HEK293 (cell line): Measurements from ENCODE around the gene FAM221B.

Source experiments
- CTCF ChIA-PET: fragments of 350-600 bp; formaldehyde crosslinking; extraction: SDS; loops from one replicate; lab custom pipeline; 2021; ENCODE audit warnings: antibody characterized with exemption; lab: Yijun Ruan, JAX
- POLR2A ChIA-PET: fragments of 300-600 bp; formaldehyde crosslinking; extraction: SDS; loops from one replicate; lab custom pipeline; 2020; ENCODE audit warnings: antibody characterized with exemption, inconsistent platforms; lab: Yijun Ruan, JAX
- H3K27ac ChIP-seq: fragments of 200-500 bp; sonication (Bioruptor generic); 2 replicates; pipeline ENCODE4 v1.5.1; 2014; ENCODE audit warnings: low read depth, low read length, control low read depth, inconsistent platforms; ENCODE audit errors: extremely low read depth
- H3K36me3 ChIP-seq, 2 experiments: fragments of 200-500 bp in 1 of 2; sonication (Bioruptor generic) in 1 of 2; 1 replicate in 1 of 2; 2 replicates in 1 of 2; pipeline ENCODE4 v1.5.1; 2014 to 2017; ENCODE audit warnings: inconsistent platforms in 2 of 2, low read length in 2 of 2; ENCODE audit not compliant: control insufficient read depth in 2 of 2, insufficient read depth in 1 of 2
- H3K4me1 ChIP-seq: fragments of 200-500 bp; sonication (Bioruptor generic); 2 replicates; pipeline ENCODE4 v1.5.1; 2014; ENCODE audit warnings: mild to moderate bottlenecking, low read length, inconsistent platforms; ENCODE audit not compliant: control insufficient read depth, insufficient read depth
- H3K4me3 ChIP-seq: 2 replicates; pipeline ENCODE4 v1.5.1; 2011; ENCODE audit warnings: low read depth, mild to moderate bottlenecking, control low read depth, low read length, moderate library complexity
- H3K9me3 ChIP-seq: fragments of 200-500 bp; sonication (Bioruptor generic); 2 replicates; pipeline ENCODE4 v1.5.1; 2014; ENCODE audit warnings: low read depth, low read length, inconsistent platforms; ENCODE audit not compliant: control insufficient read depth, insufficient read depth
- GLIS1 ChIP-seq: fragments of 450-650 bp; formaldehyde crosslinking; IDR thresholded peaks from 2 replicates; pipeline ENCODE4 v1.5.1; 2016; ENCODE audit warnings: missing biosample characterization, missing genetic modification characterization
- IKZF3 ChIP-seq: fragments of 450-650 bp; IDR thresholded peaks from 2 replicates; pipeline ENCODE4 v1.5.0; 2018; ENCODE audit warnings: missing biosample characterization, mild to moderate bottlenecking, missing genetic modification characterization, moderate library complexity
- KLF17 ChIP-seq: fragments of 450-650 bp; formaldehyde crosslinking; IDR thresholded peaks from 2 replicates; pipeline ENCODE4 v1.5.1; 2016; ENCODE audit warnings: missing biosample characterization, missing genetic modification characterization
- PATZ1 ChIP-seq: fragments of 450-650 bp; formaldehyde crosslinking; IDR thresholded peaks from 2 replicates; pipeline ENCODE4 v1.5.1; 2016; ENCODE audit warnings: missing biosample characterization, missing genetic modification characterization
- PRDM10 ChIP-seq: fragments of 450-650 bp; formaldehyde crosslinking; IDR thresholded peaks from 2 replicates; pipeline ENCODE4 v1.5.1; 2016; ENCODE audit warnings: missing biosample characterization, missing genetic modification characterization
- REPIN1 ChIP-seq: fragments of 450-650 bp; formaldehyde crosslinking; IDR thresholded peaks from 2 replicates; pipeline ENCODE4 v1.5.1; 2017; ENCODE audit warnings: missing biosample characterization, missing genetic modification characterization, low read depth
- SP2 ChIP-seq: fragments of 450-650 bp; formaldehyde crosslinking; IDR thresholded peaks from 2 replicates; pipeline ENCODE4 v1.5.1; 2016; ENCODE audit warnings: missing biosample characterization, missing genetic modification characterization
- SP3 ChIP-seq: fragments of 450-650 bp; formaldehyde crosslinking; IDR thresholded peaks from 2 replicates; pipeline ENCODE4 v1.5.1; 2016; ENCODE audit warnings: missing biosample characterization, missing genetic modification characterization
- ZBTB1 ChIP-seq: fragments of 450-650 bp; formaldehyde crosslinking; IDR thresholded peaks from 2 replicates; pipeline ENCODE4 v1.5.1; 2016; ENCODE audit warnings: missing biosample characterization, missing genetic modification characterization
- ZBTB10 ChIP-seq: fragments of 450-650 bp; formaldehyde crosslinking; IDR thresholded peaks from 2 replicates; pipeline ENCODE4 v1.5.1; 2016; ENCODE audit warnings: missing biosample characterization, missing genetic modification characterization
- ZBTB7A ChIP-seq: fragments of 450-650 bp; formaldehyde crosslinking; IDR thresholded peaks from 2 replicates; pipeline ENCODE4 v1.5.1; 2016; ENCODE audit warnings: low read depth, missing biosample characterization, missing genetic modification characterization
- ZFP3 ChIP-seq: fragments of 450-650 bp; formaldehyde crosslinking; IDR thresholded peaks from 2 replicates; pipeline ENCODE4 v1.5.1; 2016; ENCODE audit warnings: low read depth, missing biosample characterization, missing genetic modification characterization
- ZFP69B ChIP-seq: fragments of 450-650 bp; formaldehyde crosslinking; IDR thresholded peaks from 2 replicates; pipeline ENCODE4 v1.5.1; 2016; ENCODE audit warnings: missing biosample characterization, missing genetic modification characterization
- ZNF26 ChIP-seq: fragments of 450-650 bp; formaldehyde crosslinking; IDR thresholded peaks from 2 replicates; pipeline ENCODE4 v1.5.1; 2016; ENCODE audit warnings: missing biosample characterization, missing genetic modification characterization
- ZNF292 ChIP-seq: fragments of 450-650 bp; formaldehyde crosslinking; IDR thresholded peaks from 2 replicates; pipeline ENCODE4 v1.5.1; 2016; ENCODE audit warnings: low read depth, missing biosample characterization, missing genetic modification characterization, borderline replicate concordance
- ZNF341 ChIP-seq: fragments of 450-650 bp; formaldehyde crosslinking; IDR thresholded peaks from 2 replicates; pipeline ENCODE4; 2016; ENCODE audit warnings: low read depth, missing biosample characterization, missing genetic modification characterization
- ZNF366 ChIP-seq: fragments of 450-650 bp; formaldehyde crosslinking; conservative IDR thresholded peaks from 2 replicates; pipeline ENCODE4 v1.5.1; 2016; ENCODE audit warnings: missing biosample characterization, missing genetic modification characterization
- ZNF404 ChIP-seq: fragments of 450-650 bp; formaldehyde crosslinking; IDR thresholded peaks from 2 replicates; pipeline ENCODE4 v1.5.1; 2017; ENCODE audit warnings: missing biosample characterization, missing genetic modification characterization
- ZNF449 ChIP-seq: fragments of 450-650 bp; formaldehyde crosslinking; IDR thresholded peaks from 2 replicates; pipeline ENCODE4 v1.5.1; 2017; ENCODE audit warnings: missing biosample characterization, mild to moderate bottlenecking, missing genetic modification characterization, moderate library complexity
- ZNF558 ChIP-seq: fragments of 450-650 bp; formaldehyde crosslinking; IDR thresholded peaks from 2 replicates; pipeline ENCODE4 v1.5.1; 2016; ENCODE audit warnings: missing biosample characterization, missing genetic modification characterization
- ZNF747 ChIP-seq: fragments of 450-650 bp; formaldehyde crosslinking; IDR thresholded peaks from 2 replicates; pipeline ENCODE4 v1.5.1; 2016; ENCODE audit warnings: missing biosample characterization, missing genetic modification characterization

FAM221B gene

GRCh38 chr9:35834260-35835215 is 6.0 kb upstream of the FAM221B start (continued):
- TF ChIP-seq ZNF404: no peak
- no peak for TF ChIP-seq REPIN1
- no peak for TF ChIP-seq PRDM10 (tag by site-specific recombination)
- TF ChIP-seq IKZF3 (tag by site-specific recombination): no peak
- TF ChIP-seq ZNF341: no peak
- TF ChIP-seq KLF17 (tag by site-specific recombination): no peak
- no peak for TF ChIP-seq ZBTB1 (tag by site-specific recombination)
- TF ChIP-seq ZNF747: no peak
- TF ChIP-seq ZBTB7A (tag by site-specific recombination): no peak

GRCh38 chr9:35832814-35833213 is 4.3 kb upstream of the FAM221B start:
- POLR2A ChIA-PET: no interaction called here
- H3K4me1 ChIP-seq: peaks cover 4% of the 10 kb centered on the region; the same call in 1 of the 2 replicates
- H3K36me3 ChIP-seq: peaks cover 0 to 13% of the 10 kb centered on the region in 2 experiments; a peak in 1 of 3 replicates
- TF ChIP-seq GLIS1 (tag by site-specific recombination) (no peak), ZNF449 (tag by site-specific recombination) (no peak), ZNF26 (no peak), ZBTB10 (no peak), ZNF366 (tag by site-specific recombination) (no peak), ZNF292 (tag by site-specific recombination) (no peak), SP2 (no peak), SP3 (tag by site-specific recombination) (no peak), ZFP69B (tag by site-specific recombination) (no peak), ZNF558 (tag by site-specific recombination) (no peak), PATZ1 (tag by site-specific recombination) (no peak), ZFP3 (no peak)
- H3K27ac ChIP-seq: no peak overlapping the region
- CTCF ChIA-PET: interaction anchor here (1.3 to 3.9 kb wide), 3 partner anchors 43 to 70 kb away, joined by 3 to 28 read pairs (median 13); no protein-coding TSS in a partner anchor
- H3K4me3 ChIP-seq: no peak overlapping the region
- H3K9me3 ChIP-seq: no peaks in the 10 kb centered on the region
